CD4-positive, alpha-beta T cell treated with Interleukin-21 for 1 hour (primary cell): ENCODE results near the gene SPATA31D3.
"Not testable (repeated sequence)": the region's sequence is repeated elsewhere in the genome, so short reads cannot be mapped to it uniquely, and the experiment has no call there.

Experiments
- DNase-seq: peaks from one replicate; pipeline ENCODE4 v3.0.0-alpha.2; 2020

The SPATA31D3 gene

DNA sequence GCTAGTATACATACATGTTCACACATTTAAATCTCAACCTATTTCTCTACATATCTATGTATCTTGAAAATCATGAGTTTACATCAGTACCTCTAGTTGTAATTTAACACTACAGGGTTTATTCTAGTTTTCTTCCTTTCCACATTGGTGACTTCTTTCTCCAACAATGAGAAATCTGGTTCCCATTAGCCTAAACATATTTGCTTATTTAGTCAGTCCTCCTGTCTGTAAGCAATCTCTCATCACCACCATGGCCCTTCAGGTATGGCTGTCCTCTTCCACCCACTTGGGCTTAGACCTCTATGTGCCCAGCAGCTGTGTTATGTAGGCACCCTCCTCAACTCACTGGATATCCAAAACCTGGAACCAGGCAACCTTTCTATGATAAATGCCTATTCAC is 37.3 kb downstream of the SPATA31D3 start:
- DNase-seq: no peak

DNA sequence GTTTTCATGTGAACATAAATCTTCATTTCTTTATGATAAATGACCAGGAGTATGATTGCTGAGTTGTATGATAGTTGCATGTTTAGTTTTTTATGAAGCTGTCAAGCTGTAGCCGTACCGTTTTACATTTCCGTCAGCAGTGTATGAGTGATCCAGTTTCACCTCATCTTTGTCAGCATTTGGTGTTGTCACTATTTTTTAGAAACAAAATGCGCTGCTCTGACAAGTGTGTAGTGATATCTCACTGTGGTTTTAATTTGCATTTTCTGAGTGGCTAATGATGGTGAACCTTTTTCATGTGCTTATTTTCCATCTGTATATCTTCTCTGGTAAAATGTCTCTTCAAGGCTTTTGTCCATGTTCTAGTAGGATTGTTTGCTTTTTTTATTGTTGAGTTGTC is 38.6 kb downstream of the SPATA31D3 start:
- DNase-seq: no peak

DNA sequence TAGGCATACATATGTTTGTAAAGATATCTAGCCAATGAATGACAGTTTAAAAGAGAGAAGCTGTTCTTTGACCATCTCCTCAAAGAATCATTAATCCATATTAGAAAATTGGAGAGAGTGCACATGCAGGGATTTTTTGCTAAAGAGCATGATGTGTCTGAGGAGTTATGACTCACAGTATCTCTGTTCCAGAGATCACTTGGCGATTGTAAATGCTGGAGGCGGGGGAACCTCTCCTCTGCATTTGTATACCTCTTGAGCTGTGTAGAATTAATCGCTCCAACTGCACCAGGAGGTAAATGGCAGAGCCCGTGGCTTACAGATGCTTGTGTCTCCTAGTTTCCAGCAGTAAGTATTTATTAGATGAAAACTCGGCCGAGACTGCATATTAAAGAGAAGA is 41.6 kb downstream of the SPATA31D3 start:
- DNase-seq: no peak

DNA sequence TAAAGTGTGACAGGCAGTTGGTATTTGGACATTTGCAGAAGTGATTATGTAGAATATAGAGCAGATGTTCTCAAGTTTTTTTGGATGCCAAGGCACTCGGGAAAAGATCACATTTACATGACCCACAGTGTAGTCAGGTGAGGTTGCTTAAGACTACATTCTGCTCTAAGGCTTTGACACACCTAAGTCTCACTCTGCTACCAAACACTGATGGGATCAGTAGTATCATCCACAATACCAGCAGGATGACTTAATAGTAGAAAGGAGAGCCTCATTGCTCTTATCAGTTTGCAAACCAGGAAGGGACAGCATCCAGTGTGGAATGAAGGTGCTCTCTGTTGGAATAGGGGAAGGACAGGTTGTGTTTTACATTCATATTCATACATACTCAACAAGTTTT is 42.8 kb downstream of the SPATA31D3 start:
- no peak for DNase-seq

DNA sequence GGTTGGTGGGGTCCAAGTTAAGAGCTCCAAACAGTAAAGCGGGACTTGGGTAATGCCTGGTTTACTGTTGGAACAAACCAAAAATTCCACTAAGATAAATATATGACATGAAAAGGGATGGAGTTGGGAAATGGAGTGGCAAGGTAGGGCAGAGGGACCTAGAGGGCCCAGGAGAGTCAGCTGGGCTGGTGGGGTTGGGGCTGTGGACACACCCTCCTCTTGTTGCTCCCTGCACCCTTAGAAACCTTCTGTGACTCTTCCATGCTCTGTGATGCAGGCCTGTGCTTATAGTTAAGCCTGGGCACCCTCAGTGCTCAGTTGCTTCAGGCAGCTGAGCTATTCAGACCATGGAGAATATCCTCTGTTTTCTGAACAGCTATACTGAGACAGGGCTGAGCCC is 45.2 kb downstream of the SPATA31D3 start, which contains the start of gene SPATA31D1:
Gene SPATA31D1, plus strand, starts transcription at position 301 of the 400 bp plus-strand sequence. Its CDS starts 47 bp downstream, at position 348.
- not testable (repeated sequence) for DNase-seq

DNA sequence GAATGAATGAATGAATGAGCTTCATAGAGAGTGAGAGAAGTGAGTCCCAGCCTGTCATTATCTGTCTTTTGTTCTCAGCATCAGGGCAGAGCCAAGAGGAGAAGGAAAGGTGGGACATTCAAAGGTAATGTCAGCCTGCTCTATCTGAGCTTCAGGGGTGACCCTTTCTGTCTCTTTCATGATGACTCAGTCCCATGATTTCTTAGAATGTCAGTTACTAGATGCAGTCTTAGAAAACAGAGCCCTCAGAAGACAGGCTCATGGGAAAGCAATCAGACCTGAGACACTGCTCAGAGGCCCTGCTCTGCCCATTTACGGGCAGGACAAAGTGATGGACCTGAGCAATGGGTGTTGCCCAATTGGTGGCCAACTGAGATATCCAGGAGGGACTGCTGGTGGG is 46.4 kb downstream of the SPATA31D3 start:
- DNase-seq: no peak

DNA sequence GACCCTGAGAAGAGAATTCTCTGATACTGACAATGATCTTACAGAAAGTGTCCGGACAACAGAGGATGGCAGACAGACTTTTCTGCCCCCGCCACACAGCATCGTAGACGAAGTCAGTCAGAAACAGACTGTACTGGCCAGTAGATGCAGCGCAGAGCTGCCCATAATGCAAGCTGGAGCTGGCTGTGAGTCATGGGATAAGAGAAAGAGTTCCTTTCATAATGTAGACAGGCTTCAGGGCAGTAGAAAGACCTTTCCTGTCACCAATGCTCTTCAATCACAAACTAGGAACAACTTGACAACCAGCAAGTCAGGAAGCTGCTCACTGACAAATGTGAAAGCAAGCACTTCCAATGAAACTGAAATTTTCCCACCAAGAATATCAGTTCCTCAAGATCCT is 50.4 kb downstream of the SPATA31D3 start:
- no peak for DNase-seq
